GM21529 (cell line): ENCODE measurements around the gene EXOSC2.

Experiments
- ATAC-seq: cut with Tn5 transposase; IDR thresholded peaks from one replicate; pipeline ENCODE4 v1.9.1; 2021; ENCODE audit not compliant: unreplicated experiment

Gene EXOSC2

GRCh38 chr9:130696139-130696650, 2.6 kb downstream of the EXOSC2 start:
- ATAC-seq, result no peak

GRCh38 chr9:130696996-130697395, 3.4 kb downstream of the EXOSC2 start:
- ATAC-seq, result no peak

GRCh38 chr9:130698514-130698913, 4.9 kb downstream of the EXOSC2 start:
- ATAC-seq, result no peak

- no peak for ATAC-seq
These were observed 5.5 kb downstream of the EXOSC2 start for GRCh38 chr9:130699047-130699446.

- no peak for ATAC-seq
These were observed 7.8 kb downstream of the EXOSC2 start for GRCh38 chr9:130701059-130702022.

- ATAC-seq, result no peak
These were observed 9.9 kb downstream of the EXOSC2 start for GRCh38 chr9:130703501-130703900.

- ATAC-seq, result no peak
These were observed 13.8 kb downstream of the EXOSC2 start for GRCh38 chr9:130707225-130707976.

- no peak for ATAC-seq
These were observed 17.3 kb downstream of the EXOSC2 start for GRCh38 chr9:130710822-130711352.

- no peak for ATAC-seq
These were observed 17.9 kb downstream of the EXOSC2 start for GRCh38 chr9:130711469-130711868.

- peak; percentile 96 for ATAC-seq
These were observed 19.1 kb downstream of the EXOSC2 start for GRCh38 chr9:130712564-130713285.

- peak; percentile 4 for ATAC-seq
These were observed 19.8 kb downstream of the EXOSC2 start for GRCh38 chr9:130713286-130713960.

- no peak for ATAC-seq
These were observed 21.1 kb downstream of the EXOSC2 start for GRCh38 chr9:130714586-130715110.

- no peak for ATAC-seq
These were observed 21.7 kb downstream of the EXOSC2 start for GRCh38 chr9:130715270-130715669.

- no peak for ATAC-seq
These were observed 25.0 kb downstream of the EXOSC2 start for GRCh38 chr9:130718562-130718961.

- ATAC-seq, result no peak
These were observed 27.2 kb downstream of the EXOSC2 start for GRCh38 chr9:130720762-130721161.

GRCh38 chr9:130728721-130729120, 35.1 kb downstream of the EXOSC2 start:
- no peak for ATAC-seq

GRCh38 chr9:130729145-130729544, 35.6 kb downstream of the EXOSC2 start:
- ATAC-seq, result no peak

- no peak for ATAC-seq
These were observed 37.8 kb downstream of the EXOSC2 start for GRCh38 chr9:130731355-130731754.

- ATAC-seq, result no peak
These were observed 38.6 kb downstream of the EXOSC2 start for GRCh38 chr9:130732136-130732535.

GRCh38 chr9:130732793-130733221, 39.2 kb downstream of the EXOSC2 start:
- no peak for ATAC-seq
